ENCODE data around the gene ZEB1.

GRCh38 chr10:31314256-31315150, 4.5 kb upstream of the ZEB1 start:
- TF ChIP-seq BHLHE40 (IDR thresholded peaks at IDR 0.05; ENCODE audit: borderline replicate concordance) (no peak), HDGF (IDR thresholded peaks at IDR 0.05; ENCODE audit: borderline replicate concordance) (no peak), LEF1 (IDR thresholded peaks at IDR 0.05; ENCODE audit: borderline replicate concordance) (no peak), FOXK2 (IDR thresholded peaks at IDR 0.05) (no peak)

Data from HEK293T (cell line).